DND-41 (cell line): Measurements from ENCODE around the gene DUSP2.

ENCODE experiments used
- CTCF ChIP-seq: IDR thresholded peaks from 2 replicates; pipeline ENCODE4 v1.5.1; 2012; ENCODE audit warnings: borderline replicate concordance, low read length, moderate library complexity, mild to moderate bottlenecking; ENCODE audit not compliant: poor library complexity, severe bottlenecking; ENCODE audit errors: extremely low read depth
- EZH2 ChIP-seq: IDR thresholded peaks from 3 replicates; pipeline ENCODE4 v1.6.1; 2012; ENCODE audit warnings: borderline replicate concordance, low read depth, mild to moderate bottlenecking, moderate library complexity, low read length, inconsistent platforms; ENCODE audit not compliant: severe bottlenecking

- TF ChIP-seq CTCF: peak; percentile 98
- TF ChIP-seq EZH2: no peak
Measured at GRCh38 chr2:96174251-96175144, 29.3 kb upstream of the DUSP2 start.
